Stimulated activated CD4-positive, alpha-beta T cell treated with anti-CD3 and anti-CD28 coated beads, Interleukin-15, amount 100 ng/mL, for 24 hours (primary cell): Measurements from ENCODE around the gene TFE3.
A peak's percentile ranks its signal among the peaks of the same experiment; 100 is the strongest.

Experiments used
- DNase-seq: peaks from one replicate; pipeline ENCODE4 v3.0.0-alpha.2; 2020

The TFE3 gene

GRCh38 chrX:49059681-49060085 lies 16.5 kb upstream of the TFE3 start:
- DNase-seq, result no peak

DNA sequence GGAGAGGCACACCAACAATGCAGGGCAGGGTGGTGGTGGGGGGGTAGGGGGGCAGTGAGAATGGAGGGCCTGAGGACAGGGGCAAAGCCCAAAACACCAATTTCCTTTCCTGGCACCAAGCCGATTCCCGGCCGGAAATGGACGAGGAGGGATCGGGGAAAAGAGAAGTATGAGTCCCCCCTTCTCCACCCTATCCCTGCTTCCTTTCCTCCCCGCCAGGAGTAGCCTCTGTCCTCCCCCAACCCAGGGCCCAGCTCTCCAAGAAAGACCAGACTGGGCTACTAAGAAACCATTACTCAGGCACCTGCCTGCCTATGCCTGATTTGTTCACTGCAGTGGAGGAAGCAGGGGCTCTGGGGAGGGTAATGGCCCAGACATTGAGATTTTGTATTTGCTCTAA lies 16.0 kb upstream of the TFE3 start:
- no peak for DNase-seq

- DNase-seq, result no peak
Measured at GRCh38 chrX:49058794-49059193, 15.6 kb upstream of the TFE3 start, which contains the start of gene CCDC120. CCDC120 (plus strand) TSS chrX:49058999; CDS start chrX:49062042, 3,043 bp downstream.

DNA sequence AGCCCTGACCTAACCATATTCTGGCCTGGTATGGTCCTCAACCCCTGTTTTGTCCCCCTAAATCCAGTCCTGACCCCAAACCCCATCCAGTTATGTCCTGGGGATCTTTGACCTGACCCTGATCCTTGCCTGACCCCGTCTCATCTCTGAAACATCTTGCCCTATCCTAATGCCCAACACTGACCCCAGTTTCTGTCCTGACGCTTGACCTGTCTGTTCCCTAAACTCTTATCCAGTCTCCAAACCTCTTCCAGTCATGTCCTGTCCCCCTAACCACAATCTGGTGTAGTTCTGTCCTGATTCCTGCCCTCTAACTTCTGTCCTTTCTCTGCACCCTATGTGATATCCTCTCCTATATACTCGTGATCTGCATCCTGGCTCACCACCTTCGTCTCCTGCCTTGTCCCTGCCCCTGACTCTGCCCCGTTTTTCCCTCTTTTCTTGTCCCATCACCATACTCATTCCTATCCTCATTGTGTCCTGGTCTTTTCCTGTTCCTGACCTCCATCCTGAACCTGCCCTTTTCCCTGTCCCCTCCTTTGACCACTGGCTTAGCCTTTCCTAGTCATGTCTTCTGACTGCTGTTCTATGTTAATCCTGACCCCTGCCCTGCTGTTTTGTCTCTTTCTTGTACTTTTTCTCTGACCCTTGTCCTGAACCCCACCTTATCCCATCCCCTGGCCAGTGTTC lies 11.1 kb upstream of the TFE3 start:
- DNase-seq, result no peak

DNA sequence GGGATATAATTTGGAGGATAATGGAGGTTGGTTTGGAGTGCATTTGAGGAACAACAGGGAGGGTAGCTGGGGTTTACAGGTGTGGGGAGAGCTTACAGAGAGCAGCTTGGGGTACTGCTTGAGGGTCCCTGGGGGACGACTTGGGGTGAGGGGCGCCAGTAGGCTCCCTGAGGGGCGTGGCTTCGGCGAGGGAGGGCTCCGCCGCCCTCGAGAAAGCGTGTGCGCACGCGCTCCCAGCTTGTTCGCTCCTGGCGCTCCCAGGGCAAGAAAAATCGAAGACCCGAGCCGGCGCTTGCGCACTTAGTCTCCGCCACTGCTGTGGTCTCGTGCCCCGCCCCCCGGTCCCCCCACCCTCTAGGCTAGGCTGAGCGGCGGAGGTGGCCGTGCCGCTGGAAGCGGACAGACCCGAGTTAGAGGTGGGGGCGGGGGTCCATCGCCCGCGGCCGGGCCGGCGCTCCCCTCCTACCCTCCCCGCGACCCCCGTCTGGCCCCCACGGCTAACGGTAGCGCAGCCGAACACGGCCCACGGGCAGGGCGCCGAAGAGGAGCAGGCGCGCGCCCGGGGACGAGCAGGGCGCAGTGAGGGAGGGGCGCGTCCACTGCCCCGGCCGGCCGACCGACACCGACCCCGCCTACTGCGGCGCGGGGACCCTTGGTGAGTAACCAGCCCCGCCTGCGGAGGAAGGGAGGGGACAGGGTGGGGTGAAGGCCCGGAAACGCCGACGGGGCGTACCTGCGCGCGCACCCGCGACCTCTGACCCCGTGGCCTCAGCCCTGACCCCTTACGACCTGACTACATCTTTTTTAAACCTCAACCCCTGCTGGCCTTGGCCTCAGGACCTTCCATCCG lies 10.3 kb upstream of the TFE3 start:
- peak; percentile 79 for DNase-seq

DNA sequence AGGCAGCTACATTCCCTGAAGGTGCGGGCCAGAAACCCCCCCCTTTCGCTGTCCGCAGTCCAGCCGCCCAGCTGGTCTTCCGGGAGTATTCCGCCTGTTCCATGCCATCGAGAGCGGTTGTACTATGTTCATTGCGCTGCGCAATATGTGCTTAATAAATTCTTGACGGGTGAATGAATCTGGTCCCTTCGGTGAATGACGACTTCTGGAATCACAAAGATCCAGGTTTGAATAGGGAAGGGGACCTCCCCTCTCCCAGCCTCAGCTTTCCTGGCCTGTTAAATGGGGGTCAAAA lies 777 bp upstream of the TFE3 start:
- no peak for DNase-seq

DNA sequence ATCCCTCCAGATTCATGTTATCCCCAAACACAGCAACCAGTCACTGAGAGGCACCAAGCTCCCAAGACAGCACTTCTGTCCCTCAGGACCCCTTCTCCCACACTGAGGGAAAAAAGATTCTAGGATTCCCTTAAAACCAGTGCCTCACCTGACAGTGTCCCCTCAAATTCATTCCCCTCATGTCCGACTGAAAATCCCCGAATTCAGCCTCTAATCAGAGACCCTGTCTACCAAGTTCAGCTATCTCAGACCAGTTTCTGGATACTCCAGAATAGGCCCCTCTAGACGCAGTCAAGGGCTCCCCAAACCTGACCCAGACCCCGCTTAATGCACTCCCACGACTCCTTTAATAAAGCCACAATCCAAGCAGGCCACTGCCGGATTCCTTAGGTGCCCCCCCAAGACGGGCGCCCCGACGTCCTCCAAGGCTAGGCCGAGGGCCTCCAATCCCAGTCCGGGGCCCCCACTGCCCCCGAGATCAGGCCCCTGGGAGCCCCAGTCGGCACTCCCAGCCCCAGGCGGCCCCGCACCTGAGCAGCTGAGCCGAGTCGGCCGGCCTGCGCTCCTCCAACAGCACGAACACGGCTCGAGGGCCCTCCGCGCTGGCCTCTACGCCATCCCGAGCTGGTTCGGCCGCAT lies 457 bp downstream of the TFE3 start:
- no peak for DNase-seq

- DNase-seq, result peak; percentile 6
Measured at GRCh38 chrX:49041744-49042580, 1.2 kb downstream of the TFE3 start.

GRCh38 chrX:49040376-49040955 lies 2.7 kb downstream of the TFE3 start:
- no peak for DNase-seq

DNA sequence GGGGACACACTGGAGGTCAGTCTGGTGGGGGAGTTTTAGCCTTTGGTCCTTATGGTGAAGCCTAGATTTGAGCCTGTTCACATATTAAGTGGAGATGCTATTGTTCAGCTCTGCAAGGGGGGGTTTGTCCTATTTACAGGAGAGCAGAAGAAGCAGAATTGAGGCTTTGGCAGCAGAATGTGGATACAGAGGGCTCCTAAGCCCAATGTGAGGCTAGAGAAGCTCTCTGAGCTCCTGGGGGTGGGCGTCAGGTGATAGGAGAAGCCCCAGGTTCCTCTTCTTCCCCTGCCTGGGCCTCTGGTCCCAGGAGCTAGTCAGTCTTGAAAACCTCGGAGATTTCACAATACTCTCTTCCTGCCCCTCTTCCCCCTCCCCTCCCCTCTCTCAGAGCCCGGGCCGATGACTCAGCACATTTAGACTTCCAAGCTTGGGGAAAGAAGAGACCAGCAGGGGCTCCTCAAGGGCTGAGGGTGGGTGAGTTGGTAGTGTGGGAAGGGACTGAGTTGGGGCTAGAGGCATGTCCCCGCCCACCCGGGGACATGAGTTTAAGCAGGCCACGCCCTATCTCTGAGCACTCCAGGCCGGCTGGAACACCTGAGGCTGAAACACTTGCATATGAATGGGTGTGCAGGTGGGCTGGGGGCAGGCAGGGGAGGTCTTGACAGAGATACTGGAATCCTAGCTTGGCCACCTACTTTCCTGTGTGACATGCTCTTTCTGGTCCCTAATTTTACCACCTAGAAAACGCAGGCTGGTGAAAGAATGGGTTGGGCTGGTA lies 3.4 kb downstream of the TFE3 start:
- DNase-seq, result peak; percentile 65

GRCh38 chrX:49037883-49038475 lies 5.2 kb downstream of the TFE3 start:
- no peak for DNase-seq

- no peak for DNase-seq
Measured at GRCh38 chrX:49030283-49030682, 12.9 kb downstream of the TFE3 start.

- no peak for DNase-seq
Measured at GRCh38 chrX:49029876-49030275, 13.3 kb downstream of the TFE3 start.

DNA sequence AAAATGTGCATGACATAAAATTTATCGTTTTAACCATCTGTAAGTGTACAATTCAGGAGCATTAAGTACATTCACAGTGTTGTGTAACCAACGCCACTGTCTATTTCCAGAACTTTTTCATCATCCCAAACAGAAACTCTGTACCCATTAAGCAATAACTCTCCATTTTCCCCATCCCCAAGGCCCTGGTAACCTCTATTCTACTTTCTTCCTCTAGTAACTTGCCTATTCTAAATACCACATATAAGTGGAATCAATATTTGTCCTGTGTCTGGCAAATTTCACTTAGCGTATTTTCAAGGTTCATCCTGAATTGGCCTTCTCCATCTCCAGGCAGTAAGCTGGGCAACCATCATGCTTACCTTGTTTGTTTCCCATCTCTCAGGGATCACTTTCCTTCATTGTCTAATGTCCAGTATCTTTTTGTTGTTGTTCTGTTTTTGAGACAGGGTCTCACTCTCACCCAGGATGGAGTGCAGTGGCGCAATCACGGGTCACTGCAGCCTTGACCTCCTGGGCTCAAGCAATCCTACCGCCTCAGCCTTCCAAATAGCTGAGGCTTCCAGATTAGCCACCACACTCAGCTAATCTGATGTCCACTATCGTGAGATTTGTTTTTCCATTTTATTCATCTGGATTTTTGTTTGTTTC lies 23.4 kb downstream of the TFE3 start:
- DNase-seq, result no peak

DNA sequence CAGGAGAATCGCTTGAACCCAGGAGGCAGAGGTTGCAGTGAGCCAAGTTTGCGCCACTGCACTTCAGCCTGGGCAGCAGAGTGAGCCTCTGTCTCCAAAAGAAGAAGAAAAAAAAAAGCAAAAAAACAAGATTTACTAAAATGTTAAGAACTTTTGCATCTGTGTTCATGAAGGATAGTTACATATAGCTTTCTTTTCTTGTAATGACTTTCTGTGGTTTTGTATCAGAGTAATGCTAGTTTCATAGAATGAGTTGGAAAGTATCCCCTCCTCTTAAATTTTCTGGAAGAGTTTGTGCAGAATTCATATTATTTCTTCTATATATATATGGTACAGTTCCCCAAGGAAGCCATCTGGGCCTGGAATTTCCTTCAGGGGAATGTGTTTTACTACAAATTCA lies 24.1 kb downstream of the TFE3 start:
- DNase-seq, result no peak

DNA sequence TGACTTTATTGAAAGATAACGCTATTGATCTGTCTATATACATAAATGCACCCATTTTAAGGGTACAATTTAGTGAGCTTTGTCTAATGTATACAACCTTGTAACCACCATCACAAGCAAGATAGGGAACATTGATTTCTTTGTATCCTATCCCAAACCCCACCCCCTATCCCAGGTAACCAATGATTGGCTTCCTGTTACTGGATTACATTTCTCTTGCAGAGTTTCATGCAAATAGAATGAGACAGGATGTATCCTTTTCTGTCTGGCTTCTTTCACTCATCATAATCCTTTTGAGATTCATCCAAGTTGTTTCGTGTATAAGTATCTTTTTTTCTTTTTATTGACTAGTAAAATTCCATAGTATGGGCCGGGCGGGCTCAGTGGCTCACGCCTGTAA lies 39.5 kb downstream of the TFE3 start:
- DNase-seq, result no peak

DNA sequence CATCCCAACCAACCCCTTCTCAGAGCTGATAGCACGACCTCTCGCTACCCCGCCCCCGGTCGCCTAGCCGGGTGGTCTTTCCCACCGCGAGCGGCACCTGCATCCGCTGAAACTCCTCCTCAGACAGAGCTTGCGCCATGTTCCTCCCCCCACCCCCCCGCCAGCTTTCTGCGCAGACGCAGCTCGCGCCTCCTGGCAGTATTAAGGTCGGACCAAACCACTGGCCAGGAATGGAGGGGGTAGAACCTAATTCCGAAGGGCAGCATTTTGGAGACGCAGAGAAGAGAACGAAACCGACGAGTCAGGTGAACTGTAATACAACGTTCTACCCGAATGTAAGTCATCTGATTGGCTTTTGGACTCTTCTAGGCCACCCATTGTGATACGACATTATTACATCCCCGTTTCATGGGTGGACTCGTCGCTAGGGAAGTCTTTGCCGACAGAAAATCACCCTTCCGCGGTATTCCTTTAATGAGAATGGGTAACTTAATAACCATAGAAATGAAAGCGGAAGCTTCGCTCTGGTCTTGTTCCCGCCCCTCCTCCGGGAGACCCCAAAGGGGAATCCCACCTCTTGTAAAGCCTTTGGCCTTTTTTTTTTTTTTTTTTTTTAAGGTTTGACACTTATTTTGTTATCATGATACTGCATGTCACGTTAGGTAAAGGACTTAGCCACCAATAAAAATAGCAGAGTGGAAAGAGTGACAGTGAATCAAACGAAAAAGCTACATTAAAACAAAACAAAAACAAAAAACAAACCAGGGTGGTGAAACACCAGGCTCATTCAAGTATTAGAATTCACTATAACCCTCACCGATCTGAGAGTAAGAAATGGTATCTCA lies 40.8 kb downstream of the TFE3 start, which contains the start of gene GRIPAP1:
Gene GRIPAP1, minus strand, starts transcription at position 174 of the 845 bp plus-strand sequence. Its CDS starts 35 bp downstream, at position 139.
- DNase-seq, result peak; percentile 78

DNA sequence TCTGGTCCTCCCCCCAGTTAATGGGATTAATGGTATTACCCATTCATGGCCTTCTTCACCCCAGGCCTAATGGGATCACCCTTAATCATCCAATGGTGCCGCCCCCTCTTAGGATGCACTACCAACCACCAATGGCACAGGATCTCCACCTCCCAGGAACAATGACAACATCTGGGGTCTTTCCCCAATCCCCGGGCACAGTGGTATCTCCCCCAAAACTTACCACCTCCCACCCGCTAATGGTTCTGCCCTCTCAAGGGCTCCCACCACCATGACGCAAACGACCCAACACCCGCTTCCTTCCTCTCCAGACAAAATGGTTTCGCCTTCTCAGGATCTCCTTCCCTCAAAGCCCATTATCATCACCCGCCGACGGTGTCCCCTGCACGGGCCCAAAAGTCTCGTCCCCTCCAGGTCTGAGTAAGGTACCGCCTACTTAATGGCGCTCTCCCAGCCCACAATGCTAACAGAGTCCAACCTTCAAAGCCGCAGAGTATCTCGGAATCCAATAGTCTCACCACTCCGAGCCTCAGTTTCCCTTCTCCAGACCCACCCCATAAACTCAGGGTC lies 41.6 kb downstream of the TFE3 start:
- DNase-seq, result peak; percentile 57

DNA sequence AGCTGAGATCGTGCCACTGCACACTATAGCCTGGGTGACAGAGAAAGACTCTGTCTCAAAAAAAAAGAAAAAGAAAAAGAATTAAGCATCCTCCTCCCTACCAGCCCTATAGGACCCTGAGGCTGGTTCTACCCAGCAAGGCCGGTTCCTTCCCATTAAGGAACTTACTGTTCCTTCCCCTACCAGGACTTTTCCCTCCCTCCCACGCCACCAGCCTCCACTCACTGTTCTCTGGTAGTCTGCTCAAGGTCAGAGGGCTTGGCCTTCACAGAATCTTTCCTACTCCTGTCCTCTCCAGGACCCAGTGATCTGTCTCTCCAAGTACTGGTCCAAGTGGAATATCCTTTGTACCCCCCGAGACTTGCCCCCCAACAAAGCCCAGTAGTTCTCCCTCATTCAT lies 42.5 kb downstream of the TFE3 start:
- DNase-seq, result no peak
